ENCODE results near the gene CHCHD5. TPM values are rescaled to one million over a fixed set of nuclear protein-coding genes. Genes with fewer than 3 reads are reported as not detected.

Gene CHCHD5
- total RNA-seq, 1 experiment from 2014 or later, result 46.7 TPM

DNA sequence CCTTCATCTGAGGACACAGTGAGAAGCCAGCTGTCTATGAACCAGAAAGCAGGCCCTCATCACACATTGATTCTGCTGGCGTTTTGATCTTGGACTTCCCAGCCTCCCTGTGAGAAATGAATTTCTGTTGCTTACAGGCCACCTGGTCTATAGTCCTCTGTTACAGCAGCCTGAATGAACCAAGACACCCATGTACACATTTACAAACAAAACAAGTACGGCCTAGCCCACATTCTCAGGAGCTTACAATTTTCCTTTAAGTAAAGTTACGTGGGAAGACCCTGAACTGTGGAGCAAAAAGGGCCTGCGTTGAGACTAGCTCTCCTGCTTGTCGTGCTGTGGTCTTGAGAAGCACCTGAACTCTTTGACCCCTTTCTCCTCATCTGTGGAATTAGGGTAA is 49.3 kb downstream of the CHCHD5 start:
- DNase-seq (ENCODE audit: low read depth, low spot score), result no peak
- no TSS peak for BruUV-seq (replicated peaks)

DNA sequence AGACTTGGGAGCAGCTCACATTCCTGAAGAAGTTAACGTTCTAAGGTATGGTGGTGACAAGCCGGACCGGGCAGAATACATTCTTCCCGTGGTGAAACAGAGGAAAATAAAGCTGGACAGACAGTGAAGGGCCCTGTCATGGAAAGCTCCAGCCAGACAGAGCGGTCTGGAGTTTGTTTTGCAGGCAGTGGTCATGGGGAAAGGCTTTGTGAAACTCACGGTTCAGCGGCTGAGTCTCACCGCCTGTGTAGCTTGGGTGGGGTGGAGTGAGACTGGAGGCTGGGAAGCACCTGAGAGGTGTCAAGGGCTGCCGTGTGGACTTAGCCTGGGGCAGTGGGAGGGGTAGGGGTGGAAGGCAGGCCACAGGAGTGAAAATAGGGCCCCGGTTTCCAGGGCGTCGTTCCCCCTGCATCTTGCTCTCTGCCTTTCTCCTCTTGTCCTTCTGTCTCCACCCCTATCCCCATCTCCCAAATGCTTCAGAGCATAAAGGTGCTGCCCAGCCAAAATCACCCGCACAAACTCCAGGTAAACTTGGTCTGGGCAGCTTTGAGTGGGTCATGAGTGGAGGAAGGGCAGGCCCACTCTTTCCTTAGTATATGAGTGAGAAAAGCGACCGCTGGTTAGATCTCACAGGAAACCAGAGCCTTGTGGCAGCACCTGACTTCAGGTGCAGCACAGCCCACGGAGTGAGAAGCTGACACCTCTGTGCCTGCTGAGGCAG is 49.9 kb downstream of the CHCHD5 start:
- BruUV-seq (replicated peaks), result no TSS peak
- Histone ChIP-seq H3K9me3 (ENCODE audit: control insufficient read depth, insufficient read depth, low read depth, low read length) (no peaks in the 10 kb centered on the region), H3K27me3 (ENCODE audit: control insufficient read depth, insufficient read depth, low read length) (no peaks in the 10 kb centered on the region), H3K36me3 (ENCODE audit: control insufficient read depth, insufficient read depth, low read length) (no peaks in the 10 kb centered on the region), H3K4me3 (ENCODE audit: low read depth in 2 of 2, low read length in 2 of 2) (no peak overlapping the region), H3K27ac (ENCODE audit: low read length) (no peak overlapping the region), H3K4me1 (ENCODE audit: control insufficient read depth, insufficient read depth, low read length) (peaks cover 15% of the 10 kb centered on the region)
- DNase-seq (ENCODE audit: low read depth, low spot score) (no peak), ATAC-seq (no peak)
- in situ Hi-C loops (cut with HindIII; ENCODE audit: low pct_unique_long_range_greater_than_20kb, low sequenced_read_pairs) (no loop called here), intact Hi-C loops (cut with micrococcal nuclease; ENCODE audit: unreplicated experiment) (no loop called here)
- ChIA-PET POLR2A (no interaction called here), CTCF (no interaction called here)
- no peak for TF ChIP-seq TCF7L2 (IDR thresholded peaks at IDR 0.05; ENCODE audit: low read depth, low read length)
- TF ChIP-seq POLR2AphosphoS5 (IDR thresholded peaks at IDR 0.05; ENCODE audit: low read depth, low read length), result no peak
- TF ChIP-seq, protein P1, sequence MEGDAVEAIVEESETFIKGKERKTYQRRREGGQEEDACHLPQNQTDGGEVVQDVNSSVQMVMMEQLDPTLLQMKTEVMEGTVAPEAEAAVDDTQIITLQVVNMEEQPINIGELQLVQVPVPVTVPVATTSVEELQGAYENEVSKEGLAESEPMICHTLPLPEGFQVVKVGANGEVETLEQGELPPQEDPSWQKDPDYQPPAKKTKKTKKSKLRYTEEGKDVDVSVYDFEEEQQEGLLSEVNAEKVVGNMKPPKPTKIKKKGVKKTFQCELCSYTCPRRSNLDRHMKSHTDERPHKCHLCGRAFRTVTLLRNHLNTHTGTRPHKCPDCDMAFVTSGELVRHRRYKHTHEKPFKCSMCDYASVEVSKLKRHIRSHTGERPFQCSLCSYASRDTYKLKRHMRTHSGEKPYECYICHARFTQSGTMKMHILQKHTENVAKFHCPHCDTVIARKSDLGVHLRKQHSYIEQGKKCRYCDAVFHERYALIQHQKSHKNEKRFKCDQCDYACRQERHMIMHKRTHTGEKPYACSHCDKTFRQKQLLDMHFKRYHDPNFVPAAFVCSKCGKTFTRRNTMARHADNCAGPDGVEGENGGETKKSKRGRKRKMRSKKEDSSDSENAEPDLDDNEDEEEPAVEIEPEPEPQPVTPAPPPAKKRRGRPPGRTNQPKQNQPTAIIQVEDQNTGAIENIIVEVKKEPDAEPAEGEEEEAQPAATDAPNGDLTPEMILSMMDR (IDR thresholded peaks at IDR 0.05), result no peak
- TF ChIP-seq SIN3A (IDR thresholded peaks at IDR 0.05; ENCODE audit: borderline replicate concordance, insufficient read depth, low read depth, low read length), result no peak
- TF ChIP-seq, protein P2, sequence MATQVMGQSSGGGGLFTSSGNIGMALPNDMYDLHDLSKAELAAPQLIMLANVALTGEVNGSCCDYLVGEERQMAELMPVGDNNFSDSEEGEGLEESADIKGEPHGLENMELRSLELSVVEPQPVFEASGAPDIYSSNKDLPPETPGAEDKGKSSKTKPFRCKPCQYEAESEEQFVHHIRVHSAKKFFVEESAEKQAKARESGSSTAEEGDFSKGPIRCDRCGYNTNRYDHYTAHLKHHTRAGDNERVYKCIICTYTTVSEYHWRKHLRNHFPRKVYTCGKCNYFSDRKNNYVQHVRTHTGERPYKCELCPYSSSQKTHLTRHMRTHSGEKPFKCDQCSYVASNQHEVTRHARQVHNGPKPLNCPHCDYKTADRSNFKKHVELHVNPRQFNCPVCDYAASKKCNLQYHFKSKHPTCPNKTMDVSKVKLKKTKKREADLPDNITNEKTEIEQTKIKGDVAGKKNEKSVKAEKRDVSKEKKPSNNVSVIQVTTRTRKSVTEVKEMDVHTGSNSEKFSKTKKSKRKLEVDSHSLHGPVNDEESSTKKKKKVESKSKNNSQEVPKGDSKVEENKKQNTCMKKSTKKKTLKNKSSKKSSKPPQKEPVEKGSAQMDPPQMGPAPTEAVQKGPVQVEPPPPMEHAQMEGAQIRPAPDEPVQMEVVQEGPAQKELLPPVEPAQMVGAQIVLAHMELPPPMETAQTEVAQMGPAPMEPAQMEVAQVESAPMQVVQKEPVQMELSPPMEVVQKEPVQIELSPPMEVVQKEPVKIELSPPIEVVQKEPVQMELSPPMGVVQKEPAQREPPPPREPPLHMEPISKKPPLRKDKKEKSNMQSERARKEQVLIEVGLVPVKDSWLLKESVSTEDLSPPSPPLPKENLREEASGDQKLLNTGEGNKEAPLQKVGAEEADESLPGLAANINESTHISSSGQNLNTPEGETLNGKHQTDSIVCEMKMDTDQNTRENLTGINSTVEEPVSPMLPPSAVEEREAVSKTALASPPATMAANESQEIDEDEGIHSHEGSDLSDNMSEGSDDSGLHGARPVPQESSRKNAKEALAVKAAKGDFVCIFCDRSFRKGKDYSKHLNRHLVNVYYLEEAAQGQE (IDR thresholded peaks at IDR 0.05; ENCODE audit: insufficient read depth in 1 of 2, low read depth in 2 of 2, low read length in 1 of 2), result no peak

More for the DNA sequence above, 49.3 kb downstream of the CHCHD5 start:
- Histone ChIP-seq H3K4me1 (ENCODE audit: control insufficient read depth, insufficient read depth, low read length) (peaks cover 15% of the 10 kb centered on the region), H3K9me3 (ENCODE audit: control insufficient read depth, insufficient read depth, low read depth, low read length) (no peaks in the 10 kb centered on the region), H3K36me3 (ENCODE audit: control insufficient read depth, insufficient read depth, low read length) (no peaks in the 10 kb centered on the region), H3K27me3 (ENCODE audit: control insufficient read depth, insufficient read depth, low read length) (no peaks in the 10 kb centered on the region), H3K4me3 (ENCODE audit: low read depth in 2 of 2, low read length in 2 of 2) (no peak overlapping the region), H3K27ac (ENCODE audit: low read length) (no peak overlapping the region)
- CTCF ChIA-PET, result interaction anchor here (0.5 kb wide), 1 partner anchor 39 kb away, joined by 3 read pairs; no protein-coding TSS in a partner anchor
- intact Hi-C loops (cut with micrococcal nuclease; ENCODE audit: unreplicated experiment), result no loop called here
- TF ChIP-seq, protein P1 (IDR thresholded peaks at IDR 0.05), result no peak
- no peak for TF ChIP-seq POLR2AphosphoS5 (IDR thresholded peaks at IDR 0.05; ENCODE audit: low read depth, low read length)
- no peak for TF ChIP-seq TCF7L2 (IDR thresholded peaks at IDR 0.05; ENCODE audit: low read depth, low read length)
- TF ChIP-seq, protein P2 (IDR thresholded peaks at IDR 0.05; ENCODE audit: insufficient read depth in 1 of 2, low read depth in 2 of 2, low read length in 1 of 2), result no peak
- TF ChIP-seq SIN3A (IDR thresholded peaks at IDR 0.05; ENCODE audit: borderline replicate concordance, insufficient read depth, low read depth, low read length), result no peak
- ATAC-seq, result no peak
- in situ Hi-C loops (cut with HindIII; ENCODE audit: low pct_unique_long_range_greater_than_20kb, low sequenced_read_pairs), result no loop called here
- POLR2A ChIA-PET, result no interaction called here
